GM21526 (cell line): ENCODE data around the gene GUCD1.
"Not testable (repeated sequence)": the region's sequence is repeated elsewhere in the genome, so short reads cannot be mapped to it uniquely, and the experiment has no call there.

Source experiments
- ATAC-seq: cut with Tn5 transposase; IDR thresholded peaks from one replicate; pipeline ENCODE4 v1.9.1; 2021; ENCODE audit warnings: moderate library complexity; ENCODE audit not compliant: unreplicated experiment, low FRiP score

Gene GUCD1

GRCh38 chr22:24535348-24535747 lies 19.6 kb downstream of the GUCD1 start:
- ATAC-seq = no peak

- no peak for ATAC-seq
Observed at GRCh38 chr22:24532075-24532474, 22.9 kb downstream of the GUCD1 start.

- ATAC-seq = not testable (repeated sequence)
Observed at GRCh38 chr22:24530968-24531367, 24.0 kb downstream of the GUCD1 start.

- no peak for ATAC-seq
Observed at GRCh38 chr22:24529898-24530297, 25.0 kb downstream of the GUCD1 start.

GRCh38 chr22:24526191-24526590 lies 28.7 kb downstream of the GUCD1 start:
- no peak for ATAC-seq

GRCh38 chr22:24525416-24526037 lies 29.4 kb downstream of the GUCD1 start:
- ATAC-seq = no peak

GRCh38 chr22:24523873-24524272 lies 31.1 kb downstream of the GUCD1 start:
- no peak for ATAC-seq

- no peak for ATAC-seq
Observed at GRCh38 chr22:24521791-24522245, 33.1 kb downstream of the GUCD1 start.

- ATAC-seq = no peak
Observed at GRCh38 chr22:24519496-24519895, 35.4 kb downstream of the GUCD1 start.

- no peak for ATAC-seq
Observed at GRCh38 chr22:24518771-24519485, 36.0 kb downstream of the GUCD1 start.

GRCh38 chr22:24518228-24518627 lies 36.7 kb downstream of the GUCD1 start:
- ATAC-seq = no peak

- no peak for ATAC-seq
Observed at GRCh38 chr22:24517446-24517845, 37.5 kb downstream of the GUCD1 start.

- no peak for ATAC-seq
Observed at GRCh38 chr22:24516301-24516737, 38.6 kb downstream of the GUCD1 start.

- ATAC-seq = no peak
Observed at GRCh38 chr22:24515027-24515338, 40.0 kb downstream of the GUCD1 start.

GRCh38 chr22:24514241-24515026 lies 40.5 kb downstream of the GUCD1 start:
- no peak for ATAC-seq

GRCh38 chr22:24513378-24514240 lies 41.3 kb downstream of the GUCD1 start:
- no peak for ATAC-seq

- ATAC-seq = no peak
Observed at GRCh38 chr22:24512043-24512442, 42.9 kb downstream of the GUCD1 start.

- ATAC-seq = no peak
Observed at GRCh38 chr22:24510637-24511625, 44.0 kb downstream of the GUCD1 start.

- no peak for ATAC-seq
Observed at GRCh38 chr22:24507716-24508115, 47.2 kb downstream of the GUCD1 start.
